Right ventricle myocardium superior (tissue), 1 donor: ENCODE measurements around the gene USP17L12. TPM values are rescaled to one million over a fixed set of nuclear protein-coding genes. Genes with fewer than 3 reads are reported as not detected.
"Not testable (repeated sequence)": the region's sequence is repeated elsewhere in the genome, so short reads cannot be mapped to it uniquely, and the experiment has no call there.

Experiments
- ATAC-seq: fragments of 200-7000 bp; cut with Tn5 transposase; one replicate; pipeline ENCODE4 v1.9.1; 2020; ENCODE audit warnings: mild to moderate bottlenecking; ENCODE audit not compliant: poor library complexity
- DNase-seq: peaks from one replicate; pipeline ENCODE4 v3.0.0-alpha.2; 2020
- intact Hi-C: fragments of 100-400 bp; cut with DNase I; formaldehyde crosslinking; loops from one replicate; pipeline ENCODE4 v1.11.2; 2022
- long read RNA-seq: library from polyadenylated mRNA; unstranded; transcript quantifications from one replicate; pipeline ENCODE4 v2.0.0, GENCODE V29; 2021
- total RNA-seq: library from RNA; stranded (reverse); fragmentation: NEBNext Ultra II Directional; extraction: Animal tissue kit (Norgen Biotek cat#: 25700); gene quantifications from one replicate; pipeline ENCODE4 v1.2.1, GENCODE V29; 2021
- donor health status: DM: no; HTN: yes; CAD: no; lungs with severe emphysema.

The USP17L12 gene, protein sequence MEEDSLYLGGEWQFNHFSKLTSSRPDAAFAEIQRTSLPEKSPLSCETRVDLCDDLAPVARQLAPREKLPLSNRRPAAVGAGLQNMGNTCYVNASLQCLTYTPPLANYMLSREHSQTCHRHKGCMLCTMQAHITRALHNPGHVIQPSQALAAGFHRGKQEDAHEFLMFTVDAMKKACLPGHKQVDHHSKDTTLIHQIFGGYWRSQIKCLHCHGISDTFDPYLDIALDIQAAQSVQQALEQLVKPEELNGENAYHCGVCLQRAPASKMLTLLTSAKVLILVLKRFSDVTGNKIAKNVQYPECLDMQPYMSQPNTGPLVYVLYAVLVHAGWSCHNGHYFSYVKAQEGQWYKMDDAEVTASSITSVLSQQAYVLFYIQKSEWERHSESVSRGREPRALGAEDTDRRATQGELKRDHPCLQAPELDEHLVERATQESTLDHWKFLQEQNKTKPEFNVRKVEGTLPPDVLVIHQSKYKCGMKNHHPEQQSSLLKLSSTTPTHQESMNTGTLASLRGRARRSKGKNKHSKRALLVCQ
- not detected for total RNA-seq
- long read RNA-seq: 0 reads

DNA sequence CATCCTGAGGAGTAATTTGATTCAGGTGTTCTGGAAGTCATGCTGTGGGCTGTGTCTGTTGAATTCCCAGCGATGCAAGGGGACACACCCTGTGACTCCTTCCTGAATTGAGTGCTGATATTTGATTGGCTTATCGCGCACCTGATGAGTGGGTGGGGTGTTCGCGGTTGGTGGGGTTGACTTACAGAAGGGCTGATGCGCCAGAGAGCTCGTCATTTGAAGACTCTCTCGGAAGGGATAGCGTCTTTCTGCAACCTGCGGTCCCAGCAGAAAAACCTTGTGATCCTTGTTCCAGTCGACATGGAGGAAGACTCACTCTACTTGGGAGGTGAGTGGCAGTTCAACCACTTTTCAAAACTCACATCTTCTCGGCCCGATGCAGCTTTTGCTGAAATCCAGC is at the start of gene USP17L12:
Gene USP17L12 (plus strand): TSS at position 301 of the 400 bp plus-strand sequence. CDS start 0 bp downstream, at position 301.
- not testable (repeated sequence) for DNase-seq

DNA sequence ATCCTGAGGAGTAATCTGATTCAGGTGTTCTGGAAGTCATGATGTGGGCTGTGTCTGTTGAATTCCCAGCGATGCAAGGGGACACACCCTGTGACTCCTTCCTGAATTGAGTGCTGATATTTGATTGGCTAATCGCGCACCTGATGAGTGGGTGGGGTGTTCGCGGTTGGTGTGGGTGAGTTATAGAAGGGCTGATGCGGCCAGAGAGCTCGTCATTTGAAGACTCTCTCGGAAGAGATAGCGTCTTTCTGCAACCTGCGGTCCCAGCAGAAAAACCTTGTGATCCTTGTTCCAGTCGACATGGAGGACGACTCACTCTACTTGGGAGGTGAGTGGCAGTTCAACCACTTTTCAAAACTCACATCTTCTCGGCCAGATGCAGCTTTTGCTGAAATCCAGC is 9.6 kb upstream of the USP17L12 start, which contains the start of gene USP17L10:
Gene USP17L10 (plus strand): TSS at position 301 of the 400 bp plus-strand sequence. CDS start 0 bp downstream, at position 301.
- DNase-seq, ATAC-seq, intact Hi-C loops: not testable (repeated sequence)

More for the DNA sequence above, at the start of gene USP17L12:
- ATAC-seq, intact Hi-C loops: not testable (repeated sequence)

DNA sequence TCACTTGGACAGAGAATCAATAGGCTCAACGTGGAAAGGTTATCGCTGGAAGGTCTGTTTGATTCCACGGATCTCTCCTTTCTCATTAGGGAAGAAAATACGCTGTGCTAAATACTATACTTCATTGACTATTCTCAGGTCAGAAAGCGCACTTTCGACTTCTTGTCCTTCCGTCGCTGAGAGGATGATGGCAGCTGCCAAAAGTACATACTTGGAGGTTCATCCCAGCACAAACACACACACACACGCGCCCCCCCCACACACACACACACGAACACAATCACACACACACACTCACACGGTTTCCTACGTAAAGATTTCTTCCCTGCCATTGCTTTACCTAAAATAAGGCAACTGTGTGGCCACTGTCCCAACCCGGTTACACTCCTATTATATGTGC is 5.3 kb upstream of the USP17L12 start:
- intact Hi-C loops, ATAC-seq: not testable (repeated sequence)
- peak; percentile 29 for DNase-seq

DNA sequence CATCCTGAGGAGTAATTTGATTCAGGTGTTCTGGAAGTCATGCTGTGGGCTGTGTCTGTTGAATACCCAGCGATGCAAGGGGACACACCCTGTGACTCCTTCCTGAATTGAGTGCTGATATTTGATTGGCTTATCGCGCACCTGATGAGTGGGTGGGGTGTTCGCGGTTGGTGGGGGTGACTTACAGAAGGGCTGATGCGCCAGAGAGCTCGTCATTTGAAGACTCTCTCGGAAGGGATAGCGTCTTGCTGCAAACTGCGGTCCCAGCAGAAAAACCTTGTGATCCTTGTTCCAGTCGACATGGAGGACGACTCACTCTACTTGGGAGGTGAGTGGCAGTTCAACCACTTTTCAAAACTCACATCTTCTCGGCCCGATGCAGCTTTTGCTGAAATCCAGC is 4.8 kb upstream of the USP17L12 start, which contains the start of gene USP17L11:
Gene USP17L11 (plus strand): TSS at position 301 of the 400 bp plus-strand sequence. CDS start 0 bp downstream, at position 301.
- DNase-seq, intact Hi-C loops, ATAC-seq: not testable (repeated sequence)

DNA sequence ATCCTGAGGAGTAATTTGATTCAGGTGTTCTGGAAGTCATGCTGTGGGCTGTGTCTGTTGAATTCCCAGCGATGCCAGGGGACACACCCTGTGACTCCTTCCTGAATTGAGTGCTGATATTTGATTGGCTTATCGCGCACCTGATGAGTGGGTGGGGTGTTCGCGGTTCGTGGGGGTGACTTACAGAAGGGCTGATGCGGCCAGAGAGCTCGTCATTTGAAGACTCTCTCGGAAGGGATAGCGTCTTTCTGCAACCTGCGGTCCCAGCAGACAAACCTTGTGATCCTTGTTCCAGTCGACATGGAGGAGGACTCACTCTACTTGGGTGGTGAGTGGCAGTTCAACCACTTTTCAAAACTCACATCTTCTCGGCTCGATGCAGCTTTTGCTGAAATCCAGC is 4.6 kb downstream of the USP17L12 start, which contains the start of gene USP17L13:
Gene USP17L13 (plus strand): TSS at position 301 of the 400 bp plus-strand sequence. CDS start 0 bp downstream, at position 301.
- intact Hi-C loops, ATAC-seq, DNase-seq: not testable (repeated sequence)

DNA sequence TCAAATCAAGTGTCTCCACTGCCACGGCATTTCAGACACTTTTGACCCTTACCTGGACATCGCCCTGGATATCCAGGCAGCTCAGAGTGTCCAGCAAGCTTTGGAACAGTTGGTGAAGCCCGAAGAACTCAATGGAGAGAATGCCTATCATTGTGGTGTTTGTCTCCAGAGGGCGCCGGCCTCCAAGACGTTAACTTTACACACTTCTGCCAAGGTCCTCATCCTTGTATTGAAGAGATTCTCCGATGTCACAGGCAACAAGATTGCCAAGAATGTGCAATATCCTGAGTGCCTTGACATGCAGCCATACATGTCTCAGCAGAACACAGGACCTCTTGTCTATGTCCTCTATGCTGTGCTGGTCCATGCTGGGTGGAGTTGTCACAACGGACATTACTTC is 10.3 kb downstream of the USP17L12 start:
- intact Hi-C loops, ATAC-seq: not testable (repeated sequence)
- DNase-seq: peak; percentile 10

DNA sequence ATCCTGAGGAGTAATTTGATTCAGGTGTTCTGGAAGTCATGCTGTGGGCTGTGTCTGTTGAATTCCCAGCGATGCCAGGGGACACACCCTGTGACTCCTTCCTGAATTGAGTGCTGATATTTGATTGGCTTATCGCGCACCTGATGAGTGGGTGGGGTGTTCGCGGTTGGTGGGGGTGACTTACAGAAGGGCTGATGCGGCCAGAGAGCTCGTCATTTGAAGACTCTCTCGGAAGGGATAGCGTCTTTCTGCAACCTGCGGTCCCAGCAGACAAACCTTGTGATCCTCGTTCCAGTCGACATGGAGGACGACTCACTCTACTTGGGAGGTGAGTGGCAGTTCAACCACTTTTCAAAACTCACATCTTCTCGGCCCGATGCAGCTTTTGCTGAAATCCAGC is 14.1 kb downstream of the USP17L12 start, which contains the start of gene USP17L15:
Gene USP17L15 (plus strand): TSS at position 301 of the 400 bp plus-strand sequence. CDS start 0 bp downstream, at position 301.
- DNase-seq: not testable (repeated sequence)

DNA sequence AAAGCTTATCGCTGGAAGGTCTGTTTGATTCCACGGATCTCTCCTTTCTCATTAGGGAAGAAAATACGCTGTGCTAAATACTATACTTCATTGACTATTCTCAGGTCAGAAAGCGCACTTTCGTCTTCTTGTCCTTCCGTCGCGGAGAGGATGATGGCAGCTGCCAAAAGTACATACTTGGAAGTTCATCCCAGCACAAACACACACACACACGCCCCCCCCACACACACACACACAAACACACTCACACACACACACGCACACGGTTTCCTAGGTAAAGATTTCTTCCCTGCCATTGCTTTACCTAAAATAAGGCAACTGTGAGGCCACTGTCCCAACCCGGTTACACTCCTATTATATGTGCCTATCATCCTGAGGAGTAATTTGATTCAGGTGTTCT is 18.5 kb downstream of the USP17L12 start:
- peak; percentile 41 for DNase-seq
- intact Hi-C loops, ATAC-seq: not testable (repeated sequence)

More for the DNA sequence above, 14.1 kb downstream of the USP17L12 start, which contains the start of gene USP17L15:
- intact Hi-C loops, ATAC-seq: not testable (repeated sequence)

DNA sequence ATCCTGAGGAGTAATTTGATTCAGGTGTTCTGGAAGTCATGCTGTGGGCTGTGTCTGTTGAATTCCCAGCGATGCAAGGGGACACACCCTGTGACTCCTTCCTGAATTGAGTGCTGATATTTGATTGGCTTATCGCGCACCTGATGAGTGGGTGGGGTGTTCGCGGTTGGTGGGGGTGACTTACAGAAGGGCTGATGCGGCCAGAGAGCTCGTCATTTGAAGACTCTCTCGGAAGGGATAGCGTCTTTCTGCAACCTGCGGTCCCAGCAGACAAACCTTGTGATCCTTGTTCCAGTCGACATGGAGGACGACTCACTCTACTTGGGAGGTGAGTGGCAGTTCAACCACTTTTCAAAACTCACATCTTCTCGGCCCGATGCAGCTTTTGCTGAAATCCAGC is 23.6 kb downstream of the USP17L12 start, which contains the start of gene USP17L17:
Gene USP17L17 (plus strand): TSS at position 301 of the 400 bp plus-strand sequence. CDS start 0 bp downstream, at position 301.
- ATAC-seq, intact Hi-C loops, DNase-seq: not testable (repeated sequence)

DNA sequence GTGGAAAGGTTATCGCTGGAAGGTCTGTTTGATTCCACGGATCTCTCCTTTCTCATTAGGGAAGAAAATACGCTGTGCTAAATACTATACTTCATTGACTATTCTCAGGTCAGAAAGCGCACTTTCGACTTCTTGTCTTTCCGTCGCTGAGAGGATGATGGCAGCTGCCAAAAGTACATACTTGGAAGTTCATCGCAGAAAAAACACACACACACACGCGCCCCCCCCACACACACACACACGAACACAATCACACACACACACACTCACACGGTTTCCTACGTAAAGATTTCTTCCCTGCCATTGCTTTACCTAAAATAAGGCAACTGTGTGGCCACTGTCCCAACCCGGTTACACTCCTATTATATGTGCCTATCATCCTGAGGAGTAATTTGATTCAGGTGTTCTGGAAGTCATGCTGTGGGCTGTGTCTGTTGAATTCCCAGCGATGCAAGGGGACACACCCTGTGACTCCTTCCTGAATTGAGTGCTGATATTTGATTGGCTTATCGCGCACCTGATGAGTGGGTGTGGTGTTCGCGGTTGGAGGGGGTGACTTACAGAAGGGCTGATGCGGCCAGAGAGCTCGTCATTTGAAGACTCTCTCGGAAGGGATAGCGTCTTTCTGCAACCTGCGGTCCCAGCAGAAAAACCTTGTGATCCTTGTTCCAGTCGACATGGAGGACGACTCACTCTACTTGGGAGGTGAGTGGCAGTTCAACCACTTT is 28.2 kb downstream of the USP17L12 start, which contains the start of gene USP17L18:
Gene USP17L18 (plus strand): TSS at position 678 of the 728 bp plus-strand sequence. CDS start 0 bp downstream, at position 678.
- DNase-seq: peak; percentile 10
- intact Hi-C loops, ATAC-seq: not testable (repeated sequence)

DNA sequence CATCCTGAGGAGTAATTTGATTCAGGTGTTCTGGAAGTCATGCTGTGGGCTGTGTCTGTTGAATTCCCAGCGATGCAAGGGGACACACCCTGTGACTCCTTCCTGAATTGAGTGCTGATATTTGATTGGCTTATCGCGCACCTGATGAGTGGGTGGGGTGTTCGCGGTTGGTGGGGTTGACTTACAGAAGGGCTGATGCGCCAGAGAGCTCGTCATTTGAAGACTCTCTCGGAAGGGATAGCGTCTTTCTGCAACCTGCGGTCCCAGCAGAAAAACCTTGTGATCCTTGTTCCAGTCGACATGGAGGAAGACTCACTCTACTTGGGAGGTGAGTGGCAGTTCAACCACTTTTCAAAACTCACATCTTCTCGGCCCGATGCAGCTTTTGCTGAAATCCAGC is 33.1 kb downstream of the USP17L12 start, which contains the start of gene USP17L19:
Gene USP17L19 (plus strand): TSS at position 301 of the 400 bp plus-strand sequence. CDS start 0 bp downstream, at position 301.
- ATAC-seq, DNase-seq, intact Hi-C loops: not testable (repeated sequence)

DNA sequence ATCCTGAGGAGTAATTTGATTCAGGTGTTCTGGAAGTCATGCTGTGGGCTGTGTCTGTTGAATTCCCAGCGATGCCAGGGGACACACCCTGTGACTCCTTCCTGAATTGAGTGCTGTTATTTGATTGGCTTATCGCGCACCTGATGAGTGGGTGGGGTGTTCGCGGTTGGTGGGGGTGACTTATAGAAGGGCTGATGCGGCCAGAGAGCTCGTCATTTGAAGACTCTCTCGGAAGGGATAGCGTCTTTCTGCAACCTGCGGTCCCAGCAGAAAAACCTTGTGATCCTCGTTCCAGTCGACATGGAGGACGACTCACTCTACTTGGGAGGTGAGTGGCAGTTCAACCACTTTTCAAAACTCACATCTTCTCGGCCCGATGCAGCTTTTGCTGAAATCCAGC is 37.9 kb downstream of the USP17L12 start, which contains the start of gene USP17L20:
Gene USP17L20 (plus strand): TSS at position 301 of the 400 bp plus-strand sequence. CDS start 0 bp downstream, at position 301.
- ATAC-seq, intact Hi-C loops, DNase-seq: not testable (repeated sequence)

DNA sequence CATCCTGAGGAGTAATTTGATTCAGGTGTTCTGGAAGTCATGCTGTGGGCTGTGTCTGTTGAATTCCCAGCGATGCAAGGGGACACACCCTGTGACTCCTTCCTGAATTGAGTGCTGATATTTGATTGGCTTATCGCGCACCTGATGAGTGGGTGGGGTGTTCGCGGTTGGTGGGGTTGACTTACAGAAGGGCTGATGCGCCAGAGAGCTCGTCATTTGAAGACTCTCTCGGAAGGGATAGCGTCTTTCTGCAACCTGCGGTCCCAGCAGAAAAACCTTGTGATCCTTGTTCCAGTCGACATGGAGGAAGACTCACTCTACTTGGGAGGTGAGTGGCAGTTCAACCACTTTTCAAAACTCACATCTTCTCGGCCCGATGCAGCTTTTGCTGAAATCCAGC is 42.6 kb downstream of the USP17L12 start, which contains the start of gene USP17L21:
Gene USP17L21 (plus strand): TSS at position 301 of the 400 bp plus-strand sequence. CDS start 0 bp downstream, at position 301.
- DNase-seq, intact Hi-C loops, ATAC-seq: not testable (repeated sequence)

DNA sequence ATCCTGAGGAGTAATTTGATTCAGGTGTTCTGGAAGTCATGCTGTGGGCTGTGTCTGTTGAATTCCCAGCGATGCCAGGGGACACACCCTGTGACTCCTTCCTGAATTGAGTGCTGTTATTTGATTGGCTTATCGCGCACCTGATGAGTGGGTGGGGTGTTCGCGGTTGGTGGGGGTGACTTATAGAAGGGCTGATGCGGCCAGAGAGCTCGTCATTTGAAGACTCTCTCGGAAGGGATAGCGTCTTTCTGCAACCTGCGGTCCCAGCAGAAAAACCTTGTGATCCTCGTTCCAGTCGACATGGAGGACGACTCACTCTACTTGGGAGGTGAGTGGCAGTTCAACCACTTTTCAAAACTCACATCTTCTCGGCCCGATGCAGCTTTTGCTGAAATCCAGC is 47.4 kb downstream of the USP17L12 start, which contains the start of gene USP17L22:
Gene USP17L22 (plus strand): TSS at position 301 of the 400 bp plus-strand sequence. CDS start 0 bp downstream, at position 301.
- intact Hi-C loops, DNase-seq, ATAC-seq: not testable (repeated sequence)
